ENCODE results near the gene NRAP. TPM values are rescaled to one million over a fixed set of nuclear protein-coding genes. Genes with fewer than 3 reads are reported as not detected.

Gene NRAP
- total RNA-seq, 1 experiment from 2014 or later, result not detected

GRCh38 chr10:113613977-113614690 lies 49.7 kb downstream of the NRAP start:
- H3K4me3 ChIP-seq (ENCODE audit: low read depth in 2 of 2, low read length in 2 of 2), result no peak overlapping the region
- POLR2A ChIA-PET, result no interaction called here
- no peaks in the 10 kb centered on the region for H3K4me1 ChIP-seq (ENCODE audit: control insufficient read depth, insufficient read depth, low read length)
- TF ChIP-seq, protein P1, sequence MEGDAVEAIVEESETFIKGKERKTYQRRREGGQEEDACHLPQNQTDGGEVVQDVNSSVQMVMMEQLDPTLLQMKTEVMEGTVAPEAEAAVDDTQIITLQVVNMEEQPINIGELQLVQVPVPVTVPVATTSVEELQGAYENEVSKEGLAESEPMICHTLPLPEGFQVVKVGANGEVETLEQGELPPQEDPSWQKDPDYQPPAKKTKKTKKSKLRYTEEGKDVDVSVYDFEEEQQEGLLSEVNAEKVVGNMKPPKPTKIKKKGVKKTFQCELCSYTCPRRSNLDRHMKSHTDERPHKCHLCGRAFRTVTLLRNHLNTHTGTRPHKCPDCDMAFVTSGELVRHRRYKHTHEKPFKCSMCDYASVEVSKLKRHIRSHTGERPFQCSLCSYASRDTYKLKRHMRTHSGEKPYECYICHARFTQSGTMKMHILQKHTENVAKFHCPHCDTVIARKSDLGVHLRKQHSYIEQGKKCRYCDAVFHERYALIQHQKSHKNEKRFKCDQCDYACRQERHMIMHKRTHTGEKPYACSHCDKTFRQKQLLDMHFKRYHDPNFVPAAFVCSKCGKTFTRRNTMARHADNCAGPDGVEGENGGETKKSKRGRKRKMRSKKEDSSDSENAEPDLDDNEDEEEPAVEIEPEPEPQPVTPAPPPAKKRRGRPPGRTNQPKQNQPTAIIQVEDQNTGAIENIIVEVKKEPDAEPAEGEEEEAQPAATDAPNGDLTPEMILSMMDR (IDR thresholded peaks at IDR 0.05), result no peak
- no peak for TF ChIP-seq SIN3A (IDR thresholded peaks at IDR 0.05; ENCODE audit: borderline replicate concordance, insufficient read depth, low read depth, low read length)
- no peak for TF ChIP-seq POLR2AphosphoS5 (IDR thresholded peaks at IDR 0.05; ENCODE audit: low read depth, low read length)
- TF ChIP-seq, protein P2, sequence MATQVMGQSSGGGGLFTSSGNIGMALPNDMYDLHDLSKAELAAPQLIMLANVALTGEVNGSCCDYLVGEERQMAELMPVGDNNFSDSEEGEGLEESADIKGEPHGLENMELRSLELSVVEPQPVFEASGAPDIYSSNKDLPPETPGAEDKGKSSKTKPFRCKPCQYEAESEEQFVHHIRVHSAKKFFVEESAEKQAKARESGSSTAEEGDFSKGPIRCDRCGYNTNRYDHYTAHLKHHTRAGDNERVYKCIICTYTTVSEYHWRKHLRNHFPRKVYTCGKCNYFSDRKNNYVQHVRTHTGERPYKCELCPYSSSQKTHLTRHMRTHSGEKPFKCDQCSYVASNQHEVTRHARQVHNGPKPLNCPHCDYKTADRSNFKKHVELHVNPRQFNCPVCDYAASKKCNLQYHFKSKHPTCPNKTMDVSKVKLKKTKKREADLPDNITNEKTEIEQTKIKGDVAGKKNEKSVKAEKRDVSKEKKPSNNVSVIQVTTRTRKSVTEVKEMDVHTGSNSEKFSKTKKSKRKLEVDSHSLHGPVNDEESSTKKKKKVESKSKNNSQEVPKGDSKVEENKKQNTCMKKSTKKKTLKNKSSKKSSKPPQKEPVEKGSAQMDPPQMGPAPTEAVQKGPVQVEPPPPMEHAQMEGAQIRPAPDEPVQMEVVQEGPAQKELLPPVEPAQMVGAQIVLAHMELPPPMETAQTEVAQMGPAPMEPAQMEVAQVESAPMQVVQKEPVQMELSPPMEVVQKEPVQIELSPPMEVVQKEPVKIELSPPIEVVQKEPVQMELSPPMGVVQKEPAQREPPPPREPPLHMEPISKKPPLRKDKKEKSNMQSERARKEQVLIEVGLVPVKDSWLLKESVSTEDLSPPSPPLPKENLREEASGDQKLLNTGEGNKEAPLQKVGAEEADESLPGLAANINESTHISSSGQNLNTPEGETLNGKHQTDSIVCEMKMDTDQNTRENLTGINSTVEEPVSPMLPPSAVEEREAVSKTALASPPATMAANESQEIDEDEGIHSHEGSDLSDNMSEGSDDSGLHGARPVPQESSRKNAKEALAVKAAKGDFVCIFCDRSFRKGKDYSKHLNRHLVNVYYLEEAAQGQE (IDR thresholded peaks at IDR 0.05; ENCODE audit: insufficient read depth in 1 of 2, low read depth in 2 of 2, low read length in 1 of 2), result no peak
- no peak for TF ChIP-seq TCF7L2 (IDR thresholded peaks at IDR 0.05; ENCODE audit: low read depth, low read length)
- no peaks in the 10 kb centered on the region for H3K36me3 ChIP-seq (ENCODE audit: control insufficient read depth, insufficient read depth, low read length)
- ATAC-seq (no peak), DNase-seq (ENCODE audit: low read depth, low spot score) (no peak)
- BruUV-seq (replicated peaks), result no TSS peak
- in situ Hi-C loops (cut with HindIII; ENCODE audit: low pct_unique_long_range_greater_than_20kb, low sequenced_read_pairs) (no loop called here), intact Hi-C loops (cut with micrococcal nuclease; ENCODE audit: unreplicated experiment) (no loop called here)
- CTCF ChIA-PET, result no interaction called here
- no peak overlapping the region for H3K27ac ChIP-seq (ENCODE audit: low read length)
- H3K9me3 ChIP-seq (ENCODE audit: control insufficient read depth, insufficient read depth, low read depth, low read length), result no peaks in the 10 kb centered on the region
- H3K27me3 ChIP-seq (ENCODE audit: control insufficient read depth, insufficient read depth, low read length), result peaks cover 26% of the 10 kb centered on the region

DNA sequence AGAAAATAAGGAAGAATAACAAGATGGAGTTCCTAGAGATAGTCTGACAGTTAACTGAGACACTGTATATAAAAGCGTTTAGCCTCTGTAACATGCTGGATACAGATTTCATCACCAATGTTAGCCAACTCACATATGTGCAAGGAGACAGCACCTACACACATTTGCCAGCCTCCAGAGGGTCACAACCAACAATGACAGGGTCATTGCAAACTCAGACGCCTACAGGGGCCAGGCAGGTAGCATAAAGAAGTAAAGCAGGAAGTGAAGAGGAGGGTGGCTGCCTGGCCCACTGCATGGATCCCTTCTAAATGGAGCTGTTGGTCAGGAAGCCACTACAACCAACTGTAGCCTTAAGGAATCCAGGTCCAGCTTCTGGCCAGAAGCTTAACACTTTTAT lies 50.4 kb downstream of the NRAP start:
- DNase-seq (ENCODE audit: low read depth, low spot score) (no peak), ATAC-seq (no peak)
- in situ Hi-C loops (cut with HindIII; ENCODE audit: low pct_unique_long_range_greater_than_20kb, low sequenced_read_pairs), result no loop called here
- intact Hi-C loops (cut with micrococcal nuclease; ENCODE audit: unreplicated experiment), result no loop called here
- Histone ChIP-seq H3K27me3 (ENCODE audit: control insufficient read depth, insufficient read depth, low read length) (peaks cover 22% of the 10 kb centered on the region), H3K9me3 (ENCODE audit: control insufficient read depth, insufficient read depth, low read depth, low read length) (no peaks in the 10 kb centered on the region), H3K4me1 (ENCODE audit: control insufficient read depth, insufficient read depth, low read length) (no peaks in the 10 kb centered on the region), H3K4me3 (ENCODE audit: low read depth in 2 of 2, low read length in 2 of 2) (no peak overlapping the region), H3K27ac (ENCODE audit: low read length) (no peak overlapping the region), H3K36me3 (ENCODE audit: control insufficient read depth, insufficient read depth, low read length) (no peaks in the 10 kb centered on the region)
- ChIA-PET CTCF (no interaction called here), POLR2A (no interaction called here)
- BruUV-seq (replicated peaks), result no TSS peak
- TF ChIP-seq, protein P2 (IDR thresholded peaks at IDR 0.05; ENCODE audit: insufficient read depth in 1 of 2, low read depth in 2 of 2, low read length in 1 of 2), result no peak
- no peak for TF ChIP-seq POLR2AphosphoS5 (IDR thresholded peaks at IDR 0.05; ENCODE audit: low read depth, low read length)
- TF ChIP-seq, protein P1 (IDR thresholded peaks at IDR 0.05), result no peak
- no peak for TF ChIP-seq TCF7L2 (IDR thresholded peaks at IDR 0.05; ENCODE audit: low read depth, low read length)
- TF ChIP-seq SIN3A (IDR thresholded peaks at IDR 0.05; ENCODE audit: borderline replicate concordance, insufficient read depth, low read depth, low read length), result no peak

Measured in Panc1 (cell line).